K562 (cell line): Measurements from ENCODE around the gene DPH6.

Experiments used
- ATF1 ChIP-seq, 2 experiments: fragments of 450-650 bp in 1 of 2; IDR thresholded peaks; 2 replicates each; pipeline ENCODE4 v1.6.1; 2016; ENCODE audit warnings: missing compliant biosample characterization in 1 of 2, missing genetic modification characterization in 1 of 2
- CBFA2T2 ChIP-seq: fragments of 450-650 bp; conservative IDR thresholded peaks from 2 replicates; pipeline ENCODE4 v1.6.1; 2017; ENCODE audit warnings: mild to moderate bottlenecking
- JUNB ChIP-seq: fragments of 450-650 bp; formaldehyde crosslinking; conservative IDR thresholded peaks from 2 replicates; pipeline ENCODE4 v1.4.0; 2020; ENCODE audit warnings: mild to moderate bottlenecking
- SRSF9 ChIP-seq: fragments of 200-400 bp; formaldehyde crosslinking; IDR thresholded peaks from 2 replicates; pipeline ENCODE4 v1.6.1; 2017; ENCODE audit warnings: low read depth, low read length, borderline replicate concordance
- TEAD4 ChIP-seq, 2 experiments: sonication (generic) in 1 of 2; formaldehyde crosslinking in 1 of 2; IDR thresholded peaks; 2 replicates each; pipeline versions ENCODE4 v1.6.1 to v1.8.0; 2012 to 2022; ENCODE audit warnings: borderline replicate concordance in 1 of 2, inconsistent platforms in 1 of 2, low read length in 1 of 2, mild to moderate bottlenecking in 1 of 2, missing genetic modification reagents in 1 of 2
- ZNF347 ChIP-seq: fragments of 450-650 bp; formaldehyde crosslinking; IDR thresholded peaks from 2 replicates; pipeline ENCODE4 v1.4.0; 2020; ENCODE audit warnings: low read depth, mild to moderate bottlenecking, moderate library complexity

- TF ChIP-seq CBFA2T2 (no peak), ATF1 (CRISPR knock-in tag; IDR thresholded peaks at IDR 0.05) (no peak), ATF1 (tag; IDR thresholded peaks at IDR 0.05) (no peak), ZNF347 (CRISPR knock-in tag) (no peak), JUNB (CRISPR knock-in tag) (no peak), TEAD4 (IDR thresholded peaks at IDR 0.05; ENCODE audit: low read length) (no peak), TEAD4 (CRISPR knock-in tag; IDR thresholded peaks at IDR 0.05; ENCODE audit: borderline replicate concordance) (no peak), SRSF9 (no peak)
Observed at GRCh38 chr15:35555244-35555643, 9.3 kb upstream of the DPH6 start.
